ENCODE data around the gene SMYD2. TPM values are rescaled to one million over a fixed set of nuclear protein-coding genes. Genes with fewer than 3 reads are reported as not detected.

Gene SMYD2
- polyA plus RNA-seq, 5 donors: 61.1 to 82.7 (median 68.8) TPM

GRCh38 chr1:214324896-214325800 lies 44.2 kb downstream of the SMYD2 start:
- no peak for DNase-seq

DNA sequence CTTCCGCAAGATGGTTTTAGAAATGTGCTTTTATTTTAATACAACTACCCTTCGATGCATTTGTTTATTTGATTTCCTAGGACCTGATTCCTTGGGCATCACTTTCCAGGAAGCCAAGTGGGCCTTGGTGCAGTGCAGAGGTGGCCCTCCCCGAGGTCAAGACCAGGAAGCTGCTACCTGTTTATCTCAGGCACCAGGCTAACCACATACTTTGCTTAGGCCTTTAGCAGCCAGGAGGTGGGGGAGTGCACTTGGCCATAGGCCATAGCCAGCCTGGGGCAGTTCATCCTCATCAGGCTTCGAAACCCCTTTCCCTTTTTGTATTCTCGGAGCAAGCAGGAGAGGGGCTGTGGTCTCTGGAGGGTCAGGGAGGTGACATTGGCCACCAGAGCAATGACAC lies 45.4 kb downstream of the SMYD2 start:
- DNase-seq: no peak

DNA sequence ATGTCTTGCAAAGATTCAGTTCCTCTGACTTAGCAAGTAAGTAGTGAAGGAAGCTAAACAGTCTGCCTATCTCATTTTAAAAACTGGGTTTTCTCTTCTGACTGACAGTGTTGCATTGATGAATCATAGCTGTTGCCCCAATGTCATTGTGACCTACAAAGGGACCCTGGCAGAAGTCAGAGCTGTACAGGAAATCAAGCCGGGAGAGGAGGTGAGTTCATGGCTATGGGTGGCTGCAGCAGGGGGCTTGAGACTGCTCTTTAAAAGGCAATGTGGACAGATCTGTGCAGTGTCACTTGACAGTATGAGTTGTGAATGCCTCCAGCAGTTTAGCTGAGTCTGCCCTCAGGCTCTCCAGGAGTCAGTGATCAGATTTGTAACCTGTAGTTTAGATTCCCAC lies 46.6 kb downstream of the SMYD2 start:
- DNase-seq: no peak

GRCh38 chr1:214328770-214329469 lies 48.0 kb downstream of the SMYD2 start:
- peak; percentile 55 to 77 for DNase-seq

DNA sequence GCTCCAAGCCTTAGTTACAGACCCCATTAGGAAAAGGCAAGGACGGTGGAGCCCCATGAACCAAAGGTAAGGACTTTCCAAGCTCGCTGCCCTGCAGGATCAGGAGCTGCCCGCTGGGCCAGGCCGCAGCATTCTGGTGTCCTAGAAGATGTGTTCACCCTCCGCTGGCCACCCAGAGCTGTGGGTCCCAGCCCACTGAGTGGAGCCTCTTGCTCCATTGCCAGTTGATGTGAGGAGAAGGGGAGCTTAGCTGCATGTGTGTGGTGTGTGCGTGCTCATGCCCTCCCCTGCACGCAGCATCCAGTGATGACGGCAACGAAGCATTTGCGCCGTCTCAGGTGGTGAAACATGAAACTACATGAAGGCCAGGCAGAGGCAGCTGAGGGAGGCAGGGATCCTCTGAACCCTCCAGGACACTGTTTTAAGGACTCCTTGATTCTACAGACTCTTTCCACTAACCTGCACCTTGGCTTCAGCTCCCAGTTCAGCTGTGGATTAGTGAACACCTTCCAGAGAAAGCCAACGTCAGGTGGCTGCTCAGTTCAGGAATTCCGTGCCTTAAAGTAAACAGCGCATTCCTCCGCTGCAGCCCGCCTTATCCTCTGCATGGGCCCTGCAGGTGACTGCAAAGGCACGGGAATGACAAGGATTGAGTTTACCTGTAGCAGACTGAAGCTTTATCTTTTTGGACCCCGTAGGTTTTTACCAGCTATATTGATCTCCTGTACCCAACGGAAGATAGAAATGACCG lies 48.7 kb downstream of the SMYD2 start:
- no peak for DNase-seq

DNA sequence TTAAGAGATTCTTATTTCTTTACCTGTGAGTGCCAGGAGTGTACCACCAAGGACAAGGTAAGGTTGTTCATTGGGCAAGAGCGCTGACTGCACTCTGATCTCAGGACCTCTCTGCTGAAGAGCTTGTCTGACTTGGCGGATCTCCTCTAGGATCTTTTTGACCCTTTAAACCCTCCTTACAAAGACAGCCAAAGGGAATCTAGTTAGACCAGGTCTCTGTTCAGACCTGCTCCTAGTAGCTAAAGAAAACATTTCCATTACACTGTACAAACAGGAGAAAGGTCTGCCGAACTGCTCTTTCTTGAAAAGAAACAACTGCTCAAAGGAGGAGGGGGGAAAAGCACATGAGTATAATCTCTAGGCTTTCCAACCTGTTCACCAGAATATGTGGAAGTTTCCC lies 49.3 kb downstream of the SMYD2 start:
- DNase-seq: no peak

DNA sequence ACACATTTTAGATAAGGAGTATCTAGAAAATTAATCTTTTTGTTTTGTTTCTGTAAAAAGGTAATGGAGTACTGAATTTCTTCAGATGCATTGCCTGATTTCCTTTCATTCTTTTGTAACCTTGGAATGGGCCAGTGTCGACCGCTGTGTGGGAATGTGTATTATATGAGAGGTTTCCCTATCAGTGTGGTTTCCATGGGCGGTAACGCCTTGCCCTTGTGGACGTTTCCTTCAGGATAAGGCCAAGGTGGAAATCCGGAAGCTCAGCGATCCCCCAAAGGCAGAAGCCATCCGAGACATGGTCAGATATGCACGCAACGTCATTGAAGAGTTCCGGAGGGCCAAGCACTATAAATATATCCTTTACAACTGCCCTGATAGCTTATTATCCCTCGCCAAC lies 49.8 kb downstream of the SMYD2 start:
- no peak for DNase-seq

GRCh38 chr1:214331180-214331579 lies 50.2 kb downstream of the SMYD2 start:
- no peak for DNase-seq

- no peak for DNase-seq
Measured at GRCh38 chr1:214331827-214332423, 51.0 kb downstream of the SMYD2 start.

DNA sequence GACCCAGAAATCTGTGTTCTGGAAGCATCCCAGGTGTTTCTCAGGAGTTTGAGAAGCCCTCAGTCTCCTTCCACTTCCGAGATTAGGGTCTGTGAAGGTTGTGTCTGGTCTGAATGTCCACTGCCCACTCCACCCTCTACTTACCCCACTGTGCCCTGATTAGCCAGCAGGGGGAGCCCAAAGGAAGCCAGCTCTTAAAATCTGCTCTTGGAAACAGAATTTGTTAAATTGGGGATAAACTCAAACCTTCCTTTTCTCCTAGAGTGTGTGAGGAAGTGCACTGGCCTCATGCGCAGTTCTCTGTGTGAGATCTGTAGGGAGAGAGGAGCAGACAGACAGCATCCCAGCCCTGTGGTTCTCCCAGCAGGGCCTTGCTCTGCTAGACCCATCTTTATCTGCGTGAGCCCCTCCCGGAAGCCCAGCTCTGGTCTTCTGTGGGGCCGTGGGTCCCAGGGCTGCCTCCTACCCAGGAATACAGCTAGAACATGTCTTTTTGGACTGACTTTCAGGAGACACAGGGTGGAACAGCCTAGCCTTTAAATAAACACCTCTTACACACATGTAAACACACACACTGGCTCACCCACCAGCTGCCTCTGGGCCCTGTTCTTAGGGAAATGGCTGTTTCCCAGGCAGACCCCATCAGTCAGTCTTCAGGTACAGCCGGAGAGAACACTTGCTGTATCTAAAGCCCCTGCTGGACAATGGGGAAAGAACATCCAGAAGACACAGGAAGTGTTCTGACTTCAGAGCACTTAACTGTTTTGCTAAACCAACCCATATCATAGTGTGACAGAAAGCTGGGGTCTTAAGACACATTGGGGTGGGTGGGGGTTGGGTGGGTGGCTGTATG lies 52.2 kb downstream of the SMYD2 start:
- DNase-seq: peak in 1 of 2 donors; percentile 39

GRCh38 chr1:214335567-214335966 lies 54.6 kb downstream of the SMYD2 start:
- no peak for DNase-seq

- no peak for DNase-seq
Measured at GRCh38 chr1:214337015-214337414, 56.1 kb downstream of the SMYD2 start.

DNA sequence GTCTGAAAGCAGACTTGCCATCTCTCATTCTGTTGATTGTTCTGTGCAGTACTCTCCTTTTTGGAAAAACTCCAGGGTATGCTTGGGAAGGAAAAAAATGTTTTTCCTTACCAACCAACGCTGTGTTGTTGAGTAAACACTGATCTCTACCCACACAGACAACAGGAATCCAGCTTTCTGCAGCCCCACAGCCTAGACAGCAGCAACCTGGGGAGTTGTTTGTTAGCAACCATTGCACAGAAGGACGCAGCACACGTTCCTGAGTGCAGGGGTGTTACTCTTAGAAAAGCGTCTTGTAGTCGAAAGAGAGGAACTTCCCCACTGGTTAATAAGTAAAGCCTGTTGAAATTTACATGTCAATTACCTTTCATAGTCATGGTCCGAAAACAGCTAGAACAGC lies 56.6 kb downstream of the SMYD2 start:
- DNase-seq: peak in 1 of 2 donors; percentile 39

GRCh38 chr1:214338212-214338611 lies 57.3 kb downstream of the SMYD2 start:
- no peak for DNase-seq

GRCh38 chr1:214341459-214341858 lies 60.5 kb downstream of the SMYD2 start:
- DNase-seq: no peak

DNA sequence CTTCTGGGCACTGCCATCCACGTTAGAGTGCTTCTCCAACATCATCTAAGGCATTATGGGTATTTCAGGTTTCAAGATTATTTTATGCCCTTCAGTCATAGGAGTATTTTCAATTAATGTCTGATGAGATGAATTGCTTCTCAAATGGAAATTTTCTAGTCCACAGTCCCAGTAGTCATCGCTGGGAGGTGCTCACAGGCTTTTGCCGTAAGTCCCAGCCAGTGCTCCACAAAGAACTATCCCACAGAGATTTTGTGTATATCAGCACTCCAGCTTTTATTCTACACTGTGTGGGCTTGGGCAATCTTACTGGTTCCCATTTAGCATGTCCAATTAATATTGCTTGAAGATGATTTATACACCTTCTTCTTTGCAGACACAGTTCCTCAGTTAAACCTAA lies 61.0 kb downstream of the SMYD2 start:
- DNase-seq: no peak

DNA sequence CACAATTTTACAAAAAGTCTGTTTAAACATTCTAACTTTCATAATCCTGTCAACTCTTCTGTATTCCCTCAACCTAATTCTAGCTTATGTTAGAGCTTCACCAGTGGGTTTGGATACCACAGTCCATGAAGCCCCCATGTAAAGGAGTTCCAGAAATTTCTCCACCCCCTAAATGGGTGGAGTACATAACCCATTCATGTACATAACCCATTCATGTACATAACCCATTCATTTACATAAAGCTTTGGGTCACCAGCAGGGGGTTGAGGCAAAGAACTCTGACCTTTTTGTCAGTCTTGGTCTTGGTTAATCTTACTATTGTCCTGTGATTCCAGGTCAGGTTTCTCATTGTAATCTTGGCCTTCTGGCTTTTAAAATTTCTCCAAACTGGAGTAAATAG lies 61.6 kb downstream of the SMYD2 start:
- DNase-seq: no peak

DNA sequence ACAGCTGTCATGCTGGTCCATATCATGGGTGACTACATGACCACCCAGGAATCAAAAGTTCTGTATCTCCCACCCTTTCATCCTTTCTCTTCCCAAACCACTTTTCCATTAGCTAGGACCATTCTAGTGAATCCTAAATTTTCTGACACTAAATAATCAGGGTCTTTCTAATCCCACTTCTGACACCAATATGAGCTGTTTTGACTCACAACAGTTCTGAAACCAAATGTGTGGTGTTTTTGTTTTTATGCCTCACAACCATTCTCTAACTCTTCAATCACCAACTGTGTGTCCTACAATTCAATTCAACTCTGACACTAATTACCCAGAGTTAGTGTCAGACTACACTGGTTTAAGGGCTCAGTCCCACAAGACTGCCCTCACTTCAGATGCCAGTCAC lies 63.9 kb downstream of the SMYD2 start:
- DNase-seq: no peak

GRCh38 chr1:214349008-214349407 lies 68.0 kb downstream of the SMYD2 start:
- no peak for DNase-seq

DNA sequence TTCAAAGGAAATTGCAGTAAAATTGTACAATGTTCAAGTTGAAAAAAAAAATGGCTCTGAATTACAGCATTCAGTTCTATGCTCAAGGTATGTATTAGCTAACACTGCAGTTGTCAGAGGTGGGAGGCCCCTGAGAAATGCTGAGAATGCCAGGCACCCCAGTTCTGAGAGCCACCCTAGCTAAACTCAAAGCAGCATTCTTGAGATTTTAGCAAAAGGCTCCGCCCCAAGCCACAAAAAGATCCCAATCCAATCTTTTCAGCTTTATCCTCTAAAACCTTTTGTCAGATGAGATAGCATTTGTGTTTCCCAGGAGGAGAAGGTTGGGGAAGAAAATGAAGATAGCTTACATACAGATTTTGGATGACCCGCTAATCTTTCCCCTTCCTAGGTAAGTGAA lies 68.8 kb downstream of the SMYD2 start:
- DNase-seq: no peak

All from right lung (tissue), 5 donors.